HG03432 (cell line): ENCODE results near the gene ACOX3.
"Not testable (repeated sequence)": the region's sequence is repeated elsewhere in the genome, so short reads cannot be mapped to it uniquely, and the experiment has no call there.

Source experiments
- ATAC-seq: cut with Tn5 transposase; IDR thresholded peaks from one replicate; pipeline ENCODE4 v1.9.1; 2021; ENCODE audit warnings: mild to moderate bottlenecking, moderate library complexity; ENCODE audit not compliant: unreplicated experiment

The ACOX3 gene

DNA sequence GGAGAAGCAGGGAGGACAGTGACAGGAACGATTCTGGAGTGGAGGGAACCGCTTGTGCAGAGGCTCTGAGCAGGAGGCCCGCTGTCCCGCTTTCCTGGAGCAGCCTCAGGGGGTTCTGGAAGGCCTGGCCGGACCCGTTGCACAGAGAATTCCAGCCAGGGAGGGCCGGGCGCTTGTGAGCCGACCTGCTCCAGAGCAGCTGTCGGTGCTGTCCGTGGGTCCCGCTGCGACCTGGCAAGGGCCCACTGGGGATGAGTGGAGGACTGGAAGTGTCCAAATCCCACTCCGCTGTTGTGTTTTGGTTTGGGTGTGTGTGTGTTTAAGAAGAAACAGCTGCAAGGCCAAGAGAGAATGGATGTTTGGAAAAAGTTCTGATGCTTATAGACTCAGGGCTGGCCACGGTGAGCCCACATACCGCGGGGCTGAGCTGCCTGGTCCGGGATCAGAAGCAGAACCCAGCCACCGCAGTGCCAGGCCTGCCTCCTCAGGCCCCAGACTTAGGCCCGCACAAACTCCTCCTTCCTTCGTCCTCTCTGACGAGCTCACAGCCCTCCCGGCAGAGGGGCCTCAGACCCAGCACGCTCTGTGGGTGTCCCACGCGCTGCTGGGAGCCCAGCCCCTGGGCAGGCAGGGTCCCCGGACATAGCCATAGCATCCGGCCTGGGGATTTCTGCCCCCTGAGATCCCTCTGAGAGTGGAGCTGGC lies 97.1 kb downstream of the ACOX3 start:
- ATAC-seq, result no peak

GRCh38 chr4:8342651-8343261 lies 97.8 kb downstream of the ACOX3 start:
- no peak for ATAC-seq

DNA sequence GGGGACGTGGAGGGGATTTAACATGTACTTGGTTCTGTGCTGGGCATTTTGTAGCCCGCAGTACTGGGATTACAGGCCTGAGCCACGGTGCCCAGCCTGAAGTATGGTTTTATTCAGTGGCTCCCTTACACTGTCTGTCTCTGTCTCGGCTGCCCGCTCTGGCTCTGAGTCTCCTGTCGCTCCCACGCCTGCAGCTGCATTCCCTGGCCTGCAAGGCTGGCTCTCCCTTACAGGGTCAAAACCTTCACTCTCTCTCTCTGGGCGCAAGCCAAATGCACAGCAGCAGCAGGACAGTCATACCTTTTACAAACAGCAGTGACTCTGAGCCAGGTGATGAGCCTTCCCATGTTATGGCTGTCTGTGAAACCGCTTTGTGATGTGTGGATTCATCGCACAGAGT lies 98.8 kb downstream of the ACOX3 start:
- ATAC-seq, result no peak

DNA sequence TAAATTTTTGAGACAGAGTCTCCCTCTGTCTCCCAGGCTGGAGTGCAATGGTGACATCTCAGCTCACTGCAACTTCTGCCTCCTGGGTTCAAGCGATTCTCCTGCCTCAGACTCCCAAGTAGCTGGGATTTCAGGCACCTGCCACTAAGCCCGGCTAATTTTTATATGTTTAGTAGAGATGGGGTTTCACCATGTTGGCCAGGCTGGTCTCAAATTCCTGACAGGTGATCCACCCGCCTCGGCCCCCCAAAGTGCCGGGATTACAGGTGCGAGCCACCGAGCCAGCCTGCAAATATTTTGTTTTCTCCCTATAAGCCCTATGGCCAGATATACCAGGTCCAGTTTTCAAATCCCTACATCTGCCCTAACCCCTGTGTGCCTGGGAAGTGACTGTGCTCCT lies 99.2 kb downstream of the ACOX3 start:
- not testable (repeated sequence) for ATAC-seq

DNA sequence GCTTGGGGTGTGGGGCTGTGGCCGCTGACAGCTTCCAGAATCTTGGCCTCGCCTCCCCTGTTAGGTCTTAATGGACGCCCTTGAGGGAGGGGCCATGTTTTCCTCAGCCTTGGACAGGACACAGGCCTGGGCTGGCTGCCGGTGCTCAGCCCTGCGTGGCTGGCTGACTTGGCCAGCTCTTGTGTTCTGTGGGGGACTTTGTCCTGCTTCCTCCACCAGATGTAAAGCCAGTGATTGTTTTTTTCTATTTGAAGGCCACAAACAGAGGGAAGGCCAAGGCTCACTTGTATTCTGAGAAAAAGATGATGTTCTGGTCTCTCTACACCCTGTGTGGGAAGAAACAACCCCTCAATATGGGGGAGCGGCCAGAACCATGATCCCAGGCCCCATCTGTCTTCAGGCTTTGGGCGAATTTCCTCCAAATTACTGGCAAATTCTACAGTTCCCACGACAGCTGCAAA lies 99.7 kb downstream of the ACOX3 start:
- no peak for ATAC-seq

GRCh38 chr4:8338351-8338961 lies 102.1 kb downstream of the ACOX3 start:
- ATAC-seq, result no peak

GRCh38 chr4:8336412-8337075 lies 104.0 kb downstream of the ACOX3 start:
- ATAC-seq, result no peak

GRCh38 chr4:8335848-8336247 lies 104.7 kb downstream of the ACOX3 start:
- ATAC-seq, result no peak

GRCh38 chr4:8334786-8335460 lies 105.6 kb downstream of the ACOX3 start:
- ATAC-seq, result no peak

DNA sequence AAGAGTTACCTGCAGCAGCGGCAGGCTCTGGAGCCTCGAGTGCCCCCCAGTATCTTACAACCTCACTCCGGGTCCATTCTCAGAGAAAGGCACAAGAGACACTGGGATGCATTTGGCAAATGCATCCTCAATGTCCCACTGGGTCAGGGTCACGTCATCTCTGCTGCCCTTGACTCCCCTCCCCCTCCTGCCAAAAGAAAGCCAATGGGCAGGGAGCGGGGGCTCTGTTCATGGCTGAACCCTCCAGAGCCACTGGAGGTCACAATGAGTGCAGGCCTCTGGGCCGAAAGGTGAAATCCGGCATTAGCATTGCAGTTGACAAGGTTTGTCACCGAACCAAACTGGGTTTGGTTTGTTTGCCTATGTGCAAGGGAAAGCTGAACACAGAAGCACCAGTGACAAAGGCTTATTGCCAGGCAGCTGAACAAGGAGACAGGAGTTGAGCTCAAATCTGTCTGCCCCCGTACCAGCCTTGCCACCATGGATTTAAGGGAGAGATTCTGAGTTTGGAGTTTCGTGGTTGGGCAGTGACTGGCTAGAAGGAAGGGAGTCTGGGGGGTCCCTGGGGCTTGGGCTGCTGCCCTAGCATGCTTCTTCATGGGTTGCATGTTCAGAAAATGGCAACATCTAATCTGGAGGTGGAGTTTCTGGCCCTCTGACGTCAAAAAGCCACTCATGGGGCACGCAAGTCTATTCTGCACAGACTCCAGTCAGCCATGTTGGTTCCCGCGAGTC lies 106.6 kb downstream of the ACOX3 start:
- ATAC-seq, result no peak

DNA sequence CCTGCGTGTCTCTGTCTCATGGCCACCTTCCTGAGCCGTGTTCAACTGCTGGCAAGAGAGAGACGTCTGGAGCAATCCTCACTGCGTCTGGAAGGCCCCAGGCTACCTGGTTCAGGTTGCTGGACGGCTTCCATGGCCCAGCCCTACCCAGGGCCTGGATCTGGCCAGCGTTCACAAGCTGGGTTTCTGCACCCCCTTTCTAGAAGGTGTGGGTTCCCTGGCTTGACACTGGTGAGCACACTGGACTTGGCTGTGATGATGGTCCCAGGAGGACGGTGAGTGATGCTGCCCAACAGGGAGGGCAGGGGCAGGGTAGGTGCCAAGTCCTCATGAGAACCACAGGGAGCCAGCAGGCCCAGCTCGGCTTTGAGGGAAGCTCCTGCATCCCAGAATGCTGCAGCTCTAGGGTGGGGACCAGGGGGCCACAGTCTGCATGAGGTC lies 107.6 kb downstream of the ACOX3 start:
- no peak for ATAC-seq

DNA sequence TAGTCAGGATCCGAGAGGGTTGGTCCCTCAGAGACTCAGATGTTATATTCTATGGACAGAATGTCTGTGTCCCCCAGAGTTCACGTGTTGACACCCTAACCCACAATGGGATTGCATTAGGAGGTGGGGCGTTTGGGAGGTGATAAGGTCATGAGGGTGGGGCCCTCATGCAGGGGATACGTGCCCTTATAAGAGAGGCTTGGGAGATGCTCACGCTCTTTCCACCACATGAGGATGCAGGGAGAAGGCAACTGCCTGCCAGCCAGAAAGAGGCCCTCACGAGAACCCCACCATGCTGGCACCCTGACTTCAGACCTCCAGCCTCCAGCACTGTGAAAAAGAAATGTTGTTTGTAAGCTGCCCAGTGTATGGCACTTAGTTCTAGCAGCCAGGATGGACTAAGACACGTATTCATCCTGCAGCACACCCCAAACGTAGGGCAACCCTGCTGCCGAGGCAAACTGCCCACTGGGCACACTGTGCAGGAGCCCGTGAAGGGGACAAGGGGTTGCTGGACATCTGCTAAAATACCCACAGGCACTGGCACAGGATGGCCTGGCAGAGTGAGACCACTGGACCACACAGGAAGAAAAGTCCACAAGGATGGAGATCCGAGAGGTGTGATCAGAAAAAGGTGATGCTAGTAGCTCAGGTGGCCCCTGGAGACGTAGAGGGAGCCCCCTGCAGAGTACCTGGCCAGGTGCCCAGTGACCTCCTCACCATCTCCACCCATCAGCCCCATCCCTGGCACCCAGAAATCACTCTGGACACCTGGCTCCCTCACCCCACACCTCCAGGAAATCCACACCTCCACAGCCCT lies 108.3 kb downstream of the ACOX3 start:
- no peak for ATAC-seq

- ATAC-seq, result no peak
Measured at GRCh38 chr4:8331575-8331955, 109.0 kb downstream of the ACOX3 start.

- no peak for ATAC-seq
Measured at GRCh38 chr4:8330821-8331574, 109.5 kb downstream of the ACOX3 start.

- no peak for ATAC-seq
Measured at GRCh38 chr4:8329859-8330761, 110.4 kb downstream of the ACOX3 start.

GRCh38 chr4:8329560-8329858 lies 111.0 kb downstream of the ACOX3 start:
- ATAC-seq, result no peak

GRCh38 chr4:8328866-8329559 lies 111.5 kb downstream of the ACOX3 start:
- ATAC-seq, result no peak
